ENCODE data around the gene NBPF14. TPM values are rescaled to one million over a fixed set of nuclear protein-coding genes. Genes with fewer than 3 reads are reported as not detected.
"Not testable (repeated sequence)": the region's sequence is repeated elsewhere in the genome, so short reads cannot be mapped to it uniquely, and the experiment has no call there.

The NBPF14 gene
- total RNA-seq = 33.5 TPM
- long read RNA-seq, partial matches to known transcripts = 26 of 44 reads
- long read RNA-seq, other reads (novel, unspliced or antisense) = 18 of 44 reads

- not testable (repeated sequence) for DNase-seq (ENCODE audit: low spot score)
These were observed at the start of gene NBPF14 for GRCh38 chr1:148595911-148596310. Gene NBPF14, minus strand, starts transcription at chr1:148596011. Its CDS starts 294 bp downstream, at chr1:148595717.

GRCh38 chr1:148625451-148625850 is 29.6 kb upstream of the NBPF14 start:
- DNase-seq (ENCODE audit: low spot score) = peak; percentile 57

GRCh38 chr1:148618216-148618615 is 22.4 kb upstream of the NBPF14 start:
- not testable (repeated sequence) for DNase-seq (ENCODE audit: low spot score)

- not testable (repeated sequence) for DNase-seq (ENCODE audit: low spot score)
These were observed 9.5 kb upstream of the NBPF14 start for GRCh38 chr1:148605266-148605665.

- not testable (repeated sequence) for DNase-seq (ENCODE audit: low spot score)
These were observed 451 bp downstream of the NBPF14 start for GRCh38 chr1:148595360-148595759.

GRCh38 chr1:148591098-148591497 is 4.7 kb downstream of the NBPF14 start:
- not testable (repeated sequence) for DNase-seq (ENCODE audit: low spot score)

- DNase-seq (ENCODE audit: low spot score) = not testable (repeated sequence)
These were observed 63.7 kb downstream of the NBPF14 start for GRCh38 chr1:148532158-148532557.

GRCh38 chr1:148529101-148529567 is 66.7 kb downstream of the NBPF14 start:
- DNase-seq (ENCODE audit: low spot score) = not testable (repeated sequence)

GRCh38 chr1:148528591-148528990 is 67.2 kb downstream of the NBPF14 start:
- not testable (repeated sequence) for DNase-seq (ENCODE audit: low spot score)

- not testable (repeated sequence) for DNase-seq (ENCODE audit: low spot score)
These were observed 69.2 kb downstream of the NBPF14 start for GRCh38 chr1:148526587-148526986.

- not testable (repeated sequence) for DNase-seq (ENCODE audit: low spot score)
These were observed 72.3 kb downstream of the NBPF14 start for GRCh38 chr1:148523205-148524144.

- DNase-seq (ENCODE audit: low spot score) = peak; percentile 89
These were observed 73.1 kb downstream of the NBPF14 start for GRCh38 chr1:148522561-148523204.

GRCh38 chr1:148522072-148522471 is 73.7 kb downstream of the NBPF14 start:
- peak; percentile 91 for DNase-seq (ENCODE audit: low spot score)

GRCh38 chr1:148514310-148514709 is 81.5 kb downstream of the NBPF14 start:
- DNase-seq (ENCODE audit: low spot score) = not testable (repeated sequence)

GRCh38 chr1:148512571-148513184 is 83.1 kb downstream of the NBPF14 start:
- DNase-seq (ENCODE audit: low spot score) = not testable (repeated sequence)

- not testable (repeated sequence) for DNase-seq (ENCODE audit: low spot score)
These were observed 101.9 kb downstream of the NBPF14 start for GRCh38 chr1:148493933-148494332.

GRCh38 chr1:148483029-148483428 is 112.8 kb downstream of the NBPF14 start, which contains the start of gene PPIAL4G:
Gene PPIAL4G, minus strand, starts transcription at chr1:148483302. Its CDS starts 50 bp downstream, at chr1:148483252.
- DNase-seq (ENCODE audit: low spot score) = not testable (repeated sequence)
